HUES48 (cell line): ENCODE data around the gene MYOG.

Experiments used
- H3K27ac ChIP-seq: one replicate; pipeline ENCODE4 v1.7.0; 2013; ENCODE audit warnings: low read depth, low read length, inconsistent platforms
- H3K27me3 ChIP-seq: 2 replicates; pipeline ENCODE4 v1.6.1; 2013; ENCODE audit warnings: mild to moderate bottlenecking, low read length; ENCODE audit not compliant: control insufficient read depth, insufficient read depth
- H3K36me3 ChIP-seq: 2 replicates; pipeline ENCODE4 v1.6.1; 2013; ENCODE audit warnings: low read length; ENCODE audit not compliant: control insufficient read depth, insufficient read depth
- H3K4me1 ChIP-seq: 2 replicates; pipeline ENCODE4 v1.6.1; 2013; ENCODE audit warnings: mild to moderate bottlenecking, low read length; ENCODE audit not compliant: control insufficient read depth, insufficient read depth
- H3K4me3 ChIP-seq: 2 replicates; pipeline ENCODE4 v1.5.1; 2013; ENCODE audit warnings: mild to moderate bottlenecking, low read depth, low read length
- H3K9ac ChIP-seq: 2 replicates; pipeline ENCODE4 v1.6.1; 2013; ENCODE audit warnings: mild to moderate bottlenecking, low read depth, low read length, moderate library complexity
- H3K9me3 ChIP-seq: 2 replicates; pipeline ENCODE4 v1.6.1; 2013; ENCODE audit warnings: low read length; ENCODE audit not compliant: control insufficient read depth, insufficient read depth

The MYOG gene

DNA sequence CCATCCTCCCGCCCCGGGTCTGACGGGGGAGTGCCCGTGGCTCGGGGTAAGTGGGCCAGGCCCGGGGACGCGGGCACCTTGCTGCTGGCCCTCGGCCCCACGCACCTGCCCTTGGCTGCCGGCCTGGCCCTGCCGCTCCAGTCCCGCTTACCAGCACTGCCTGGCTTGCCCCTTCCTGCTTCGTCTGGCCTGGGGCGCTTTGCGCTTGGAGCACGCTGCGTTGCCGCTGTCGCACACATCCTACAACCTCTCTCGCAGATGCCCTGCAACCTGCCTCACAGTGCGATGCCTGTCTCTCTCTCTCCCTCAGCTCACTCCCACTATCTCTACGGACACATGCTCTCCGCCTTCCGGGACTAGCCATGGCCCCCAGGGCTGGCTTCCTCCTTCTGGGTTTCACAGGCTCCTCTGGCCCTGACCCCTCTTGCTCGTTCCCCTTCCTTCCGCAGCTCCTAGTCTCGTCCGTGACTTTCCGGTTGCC is 9.7 kb downstream of the MYOG start:
- H3K27me3 ChIP-seq: peaks cover 52% of the 10 kb centered on the region
- no peak overlapping the region for H3K27ac ChIP-seq
- no peak overlapping the region for H3K9ac ChIP-seq
- H3K4me3 ChIP-seq: peak overlapping the region; percentile 54
- no peaks in the 10 kb centered on the region for H3K36me3 ChIP-seq
- peaks cover 2% of the 10 kb centered on the region; the same call in 1 of the 2 replicates for H3K4me1 ChIP-seq
- H3K9me3 ChIP-seq: no peaks in the 10 kb centered on the region

DNA sequence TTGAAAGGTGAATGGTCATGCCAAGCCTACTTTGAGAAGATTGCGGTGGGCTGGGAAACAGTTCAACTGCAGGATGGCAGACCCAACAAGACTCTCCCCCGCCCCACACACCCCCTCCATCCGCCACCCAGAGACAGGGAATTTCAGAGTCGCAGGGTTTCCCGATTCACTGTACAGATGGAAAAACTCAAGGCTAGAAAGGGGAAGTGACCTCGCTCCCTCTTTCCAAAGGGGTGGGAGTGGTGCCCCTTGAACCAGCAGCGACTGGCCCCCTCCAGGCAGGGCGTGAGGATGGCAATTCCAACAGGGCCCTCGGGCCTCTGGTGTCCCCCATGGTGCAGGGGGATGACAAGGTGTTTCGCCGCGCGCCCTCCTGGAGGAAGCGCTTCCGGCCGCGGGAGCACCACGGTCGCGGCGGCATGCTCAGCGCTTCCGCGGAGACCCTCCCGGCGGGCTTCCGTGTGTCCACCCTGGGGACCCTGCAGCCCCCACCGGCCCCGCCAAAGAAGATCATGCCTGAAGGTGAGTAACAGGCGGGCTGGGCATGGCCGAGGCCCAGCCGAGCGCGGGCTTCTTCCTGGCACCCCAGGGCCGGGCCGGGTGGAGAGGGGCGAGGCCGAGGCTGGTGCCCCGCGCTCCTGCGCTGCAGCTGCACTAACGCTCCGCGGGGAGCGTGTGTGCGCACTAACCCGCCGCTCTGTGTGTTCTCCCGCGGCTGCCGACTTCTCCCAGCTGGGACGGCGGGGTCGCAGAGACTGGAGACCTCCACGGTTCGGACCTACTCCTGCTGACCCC is 10.4 kb downstream of the MYOG start:
- Histone ChIP-seq H3K9me3 (no peaks in the 10 kb centered on the region), H3K36me3 (no peaks in the 10 kb centered on the region), H3K4me1 (peaks cover 2% of the 10 kb centered on the region; the same call in 1 of the 2 replicates), H3K4me3 (peak overlapping the region; percentile 54), H3K27ac (no peak overlapping the region), H3K9ac (no peak overlapping the region), H3K27me3 (peaks cover 52% of the 10 kb centered on the region)

DNA sequence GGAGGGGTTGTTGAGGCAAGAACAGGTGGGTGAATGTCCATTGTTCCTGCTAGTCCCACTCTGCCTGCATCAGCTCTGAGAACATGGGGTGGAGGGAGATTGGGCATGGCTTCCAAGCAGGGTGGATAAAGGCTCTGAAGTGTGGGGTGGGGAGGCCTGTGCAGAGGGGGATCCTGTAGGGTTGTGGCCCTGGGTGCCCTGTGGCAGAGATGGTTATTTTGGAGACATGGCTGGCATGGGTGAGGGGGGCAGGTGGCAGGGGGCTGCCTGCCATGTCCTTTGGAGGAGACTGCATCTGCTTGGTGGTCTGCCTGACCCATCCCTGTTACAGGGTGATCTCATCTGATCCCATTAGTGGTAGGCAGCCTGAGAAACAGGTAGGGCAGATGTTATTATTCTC is 11.2 kb downstream of the MYOG start:
- Histone ChIP-seq H3K36me3 (no peaks in the 10 kb centered on the region), H3K27me3 (peaks cover 52% of the 10 kb centered on the region), H3K9ac (no peak overlapping the region), H3K27ac (no peak overlapping the region), H3K4me3 (no peak overlapping the region), H3K4me1 (peaks cover 2% of the 10 kb centered on the region; the same call in 1 of the 2 replicates), H3K9me3 (no peaks in the 10 kb centered on the region)

DNA sequence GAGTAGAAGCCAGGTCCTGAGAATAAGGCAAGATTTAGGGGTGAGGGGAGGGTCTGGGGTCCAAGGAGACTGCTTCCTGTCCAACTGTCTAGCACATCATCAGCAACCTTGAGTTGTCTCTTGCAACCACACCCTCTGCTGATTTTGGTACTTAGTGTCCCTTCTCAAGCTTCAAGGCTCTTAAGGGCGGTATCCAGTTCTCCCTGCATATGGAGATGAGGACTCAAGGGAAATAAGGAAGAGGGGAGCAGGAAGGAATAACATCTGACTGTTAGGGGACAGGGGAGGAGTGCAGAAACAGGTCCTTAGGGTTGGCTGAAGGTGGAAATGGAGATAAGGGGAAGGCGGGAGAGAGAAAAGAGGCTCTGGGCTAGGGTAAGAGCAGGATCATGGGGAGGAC is 12.3 kb downstream of the MYOG start:
- peaks cover 52% of the 10 kb centered on the region for H3K27me3 ChIP-seq
- H3K36me3 ChIP-seq: no peaks in the 10 kb centered on the region
- no peak overlapping the region for H3K27ac ChIP-seq
- H3K4me3 ChIP-seq: no peak overlapping the region
- no peak overlapping the region for H3K9ac ChIP-seq
- H3K9me3 ChIP-seq: no peaks in the 10 kb centered on the region
- peaks cover 2% of the 10 kb centered on the region; the same call in 1 of the 2 replicates for H3K4me1 ChIP-seq

DNA sequence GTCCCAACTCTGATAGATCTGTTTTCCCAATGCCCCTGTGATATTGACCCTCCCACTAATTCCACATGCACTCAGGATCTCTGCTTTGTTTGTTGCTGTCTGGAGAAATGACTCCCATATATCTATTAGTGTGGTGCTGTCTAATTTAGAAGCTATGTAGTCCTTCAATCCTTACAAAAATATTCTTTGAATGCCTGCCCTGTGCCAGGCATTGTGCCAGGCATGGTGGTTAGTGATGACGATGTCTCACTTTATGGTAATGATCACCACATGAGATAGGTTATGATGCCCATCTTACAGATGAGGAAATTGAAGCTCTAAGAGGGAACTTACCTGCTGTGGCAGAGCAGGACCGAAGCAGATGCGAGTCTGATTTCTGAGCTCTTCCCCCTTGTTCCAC is 12.9 kb downstream of the MYOG start:
- no peaks in the 10 kb centered on the region for H3K36me3 ChIP-seq
- H3K9me3 ChIP-seq: no peaks in the 10 kb centered on the region
- no peak overlapping the region for H3K9ac ChIP-seq
- H3K4me1 ChIP-seq: peaks cover 2% of the 10 kb centered on the region; the same call in 1 of the 2 replicates
- H3K27ac ChIP-seq: no peak overlapping the region
- H3K27me3 ChIP-seq: peaks cover 48% of the 10 kb centered on the region
- H3K4me3 ChIP-seq: no peak overlapping the region

DNA sequence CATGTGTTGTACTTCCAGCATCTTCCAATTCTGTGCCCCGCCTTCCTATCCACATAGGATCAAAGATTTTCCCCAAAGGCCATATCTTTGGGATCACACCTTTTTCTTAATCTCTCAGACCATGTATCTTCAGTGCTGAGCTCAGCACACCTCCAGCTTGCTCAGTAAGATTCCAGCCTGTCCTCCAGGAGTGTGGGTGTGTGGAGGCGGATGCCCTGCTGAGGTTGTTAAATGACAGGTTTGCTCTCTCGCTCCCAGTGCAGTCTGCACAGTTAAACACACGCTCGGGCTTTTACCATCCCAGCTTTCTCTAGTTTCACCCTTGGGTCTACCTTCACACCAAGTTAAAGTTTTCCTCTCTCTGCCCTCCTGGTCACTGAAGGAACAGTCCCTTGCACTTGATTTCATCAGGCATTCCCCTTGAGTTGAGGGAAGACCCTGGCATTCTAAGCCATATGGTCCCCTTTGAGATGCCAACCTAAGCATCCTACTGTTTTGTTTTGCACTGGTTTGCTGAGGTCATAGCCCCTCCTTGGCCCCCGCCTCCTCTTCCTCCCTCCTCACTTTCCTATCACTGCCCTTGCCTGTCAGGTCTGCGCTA is 13.7 kb downstream of the MYOG start:
- Histone ChIP-seq H3K9me3 (no peaks in the 10 kb centered on the region), H3K4me1 (peaks cover 2% of the 10 kb centered on the region; the same call in 1 of the 2 replicates), H3K27me3 (peaks cover 41% of the 10 kb centered on the region), H3K9ac (no peak overlapping the region), H3K36me3 (no peaks in the 10 kb centered on the region), H3K4me3 (no peak overlapping the region), H3K27ac (no peak overlapping the region)

DNA sequence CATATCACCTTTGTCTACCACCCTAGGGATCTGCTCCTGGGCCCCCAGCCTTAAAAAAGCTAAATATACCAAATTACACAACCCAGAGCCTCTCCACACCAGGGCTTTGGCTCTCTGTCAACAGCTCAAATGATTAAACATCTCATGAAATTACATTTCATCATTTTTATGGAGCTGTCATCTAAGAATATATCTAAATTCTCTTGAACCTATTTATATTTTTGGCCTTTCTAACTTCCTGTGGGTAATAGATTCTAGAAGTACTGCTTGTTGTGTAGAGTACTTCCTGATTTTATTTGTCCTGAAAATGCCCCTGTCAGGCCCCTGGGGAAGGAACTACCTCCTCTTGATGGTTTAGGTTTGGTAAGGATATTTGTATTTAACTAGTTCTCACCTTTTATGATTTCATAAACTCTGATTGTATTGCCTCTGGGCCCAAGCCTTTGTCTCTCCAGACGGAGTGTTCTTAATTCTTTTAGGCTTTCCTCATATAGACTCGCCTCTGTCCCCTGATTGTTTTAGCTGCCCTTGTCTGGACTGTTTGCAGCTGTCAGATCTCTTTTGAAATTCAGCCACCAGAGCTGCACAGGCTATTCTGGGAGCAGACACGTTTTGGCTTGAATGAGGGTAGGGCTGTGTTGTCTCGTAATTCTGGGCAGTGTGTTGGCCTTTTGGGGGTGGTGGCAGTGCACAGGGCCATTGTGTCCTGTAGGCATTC is 16.6 kb downstream of the MYOG start:
- H3K9ac ChIP-seq: no peak overlapping the region
- no peaks in the 10 kb centered on the region for H3K36me3 ChIP-seq
- H3K4me1 ChIP-seq: no peaks in the 10 kb centered on the region
- peaks cover 12% of the 10 kb centered on the region; the same call in 1 of the 2 replicates for H3K27me3 ChIP-seq
- no peaks in the 10 kb centered on the region for H3K9me3 ChIP-seq
- H3K27ac ChIP-seq: no peak overlapping the region
- no peak overlapping the region for H3K4me3 ChIP-seq

DNA sequence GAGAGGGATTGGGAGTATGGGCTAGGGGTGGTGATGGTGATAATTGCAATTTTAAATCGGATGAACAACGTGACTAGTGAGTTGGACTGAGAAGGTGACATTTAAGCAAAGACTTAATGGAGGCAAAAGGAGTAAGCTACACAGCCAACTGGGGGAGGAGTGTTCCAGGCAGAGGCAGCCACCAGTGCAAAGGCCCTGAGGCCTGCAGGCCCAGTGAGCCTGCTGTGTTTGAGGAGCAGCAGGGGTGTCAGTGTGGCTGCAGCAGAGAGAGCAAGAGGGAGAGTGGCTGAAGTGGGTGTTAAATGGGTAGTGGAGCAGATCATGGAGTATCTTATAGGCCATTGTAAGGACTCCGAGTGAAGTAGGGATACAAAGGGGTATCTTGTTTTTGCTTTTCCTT is 18.8 kb downstream of the MYOG start:
- H3K27ac ChIP-seq: no peak overlapping the region
- no peaks in the 10 kb centered on the region for H3K27me3 ChIP-seq
- H3K4me1 ChIP-seq: no peaks in the 10 kb centered on the region
- H3K36me3 ChIP-seq: no peaks in the 10 kb centered on the region
- H3K4me3 ChIP-seq: no peak overlapping the region
- no peaks in the 10 kb centered on the region for H3K9me3 ChIP-seq
- H3K9ac ChIP-seq: no peak overlapping the region

DNA sequence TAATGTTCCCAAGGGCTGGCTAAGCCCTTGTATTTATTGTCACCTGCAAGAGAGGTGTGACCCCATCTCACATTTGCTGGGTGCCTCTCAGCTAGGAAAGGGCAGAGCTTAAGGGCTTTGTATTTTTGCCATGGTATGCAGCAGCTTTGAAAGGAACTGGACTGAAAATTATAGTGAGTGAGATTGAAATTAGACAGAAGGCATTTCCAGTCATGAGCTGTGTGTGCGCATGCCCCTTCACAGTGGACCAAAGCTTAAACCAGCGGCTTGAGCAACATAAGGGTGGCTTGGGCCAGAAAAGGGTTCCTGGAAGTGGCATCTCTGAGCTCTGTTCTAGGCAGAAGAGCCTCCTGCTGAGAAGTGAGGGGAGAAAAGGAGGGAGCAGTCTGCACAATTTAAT is 19.8 kb downstream of the MYOG start:
- Histone ChIP-seq H3K36me3 (no peaks in the 10 kb centered on the region; the same call in 1 of the 2 replicates), H3K9me3 (no peaks in the 10 kb centered on the region), H3K4me1 (no peaks in the 10 kb centered on the region), H3K4me3 (no peak overlapping the region), H3K27ac (no peak overlapping the region), H3K9ac (no peak overlapping the region), H3K27me3 (no peaks in the 10 kb centered on the region)

DNA sequence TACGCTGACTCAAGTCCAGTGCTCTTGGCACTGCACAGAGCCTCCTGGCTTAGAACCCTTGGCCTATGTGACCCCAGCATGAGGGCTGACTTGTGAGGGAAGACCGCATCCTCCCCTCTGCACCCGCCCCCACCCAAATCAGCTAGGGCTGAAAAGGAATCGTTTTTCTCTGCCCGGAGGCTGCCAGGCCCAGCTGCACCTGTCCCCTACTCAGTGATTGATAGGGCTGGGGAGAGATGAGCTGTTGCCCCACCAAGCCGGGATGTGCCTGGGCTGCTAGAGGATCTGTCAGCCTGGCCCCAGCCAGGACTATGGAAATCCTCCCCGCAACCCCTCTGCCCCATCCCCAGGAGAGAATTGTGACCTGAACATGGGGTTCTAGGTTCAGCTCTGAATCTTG is 20.6 kb downstream of the MYOG start:
- Histone ChIP-seq H3K4me3 (no peak overlapping the region), H3K27me3 (no peaks in the 10 kb centered on the region), H3K27ac (no peak overlapping the region), H3K9ac (no peak overlapping the region), H3K36me3 (no peaks in the 10 kb centered on the region; the same call in 1 of the 2 replicates), H3K4me1 (no peaks in the 10 kb centered on the region), H3K9me3 (no peaks in the 10 kb centered on the region)

DNA sequence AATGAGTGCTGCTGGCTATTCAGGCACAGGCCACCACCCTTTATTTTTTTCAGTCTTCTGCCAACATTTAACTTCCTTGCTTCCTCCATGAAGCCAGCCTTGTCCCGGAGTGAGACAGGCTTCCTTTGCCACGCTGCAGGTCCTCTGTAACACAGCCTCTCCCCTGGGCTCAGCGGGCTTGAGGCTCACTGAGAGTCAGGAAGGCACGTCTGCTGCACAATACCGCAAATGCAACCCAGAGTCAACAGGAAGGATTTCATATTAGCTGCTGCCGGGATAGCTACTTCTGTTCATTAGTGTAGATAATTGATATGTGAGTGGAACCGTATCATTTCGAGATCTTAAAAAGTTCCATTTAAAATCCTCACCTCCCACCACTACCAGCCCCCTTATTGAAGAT is 22.5 kb downstream of the MYOG start:
- no peaks in the 10 kb centered on the region for H3K9me3 ChIP-seq
- H3K4me1 ChIP-seq: no peaks in the 10 kb centered on the region
- H3K27ac ChIP-seq: no peak overlapping the region
- H3K27me3 ChIP-seq: no peaks in the 10 kb centered on the region
- no peak overlapping the region for H3K9ac ChIP-seq
- no peaks in the 10 kb centered on the region; the same call in 1 of the 2 replicates for H3K36me3 ChIP-seq
- no peak overlapping the region for H3K4me3 ChIP-seq
